Coronary artery (tissue), 2 donors: ENCODE data around the gene LTBP1.

Experiments used
- DNase-seq: peaks from one replicate; pipeline ENCODE4 v3.0.0-alpha.2; 2017; ENCODE audit warnings: low spot score
- H3K27ac ChIP-seq, 2 donors: fragments of 200-600 bp; sonication (generic); one replicate each; pipeline ENCODE4 v1.5.1; 2016 to 2019
- H3K4me3 ChIP-seq: fragments of 200-600 bp; sonication (generic); 2 replicates; pipeline ENCODE4 v1.5.1; 2016; ENCODE audit warnings: mild to moderate bottlenecking, moderate library complexity
- TF ChIP-seq, protein P1 (sequence below): fragments of 200-600 bp; sonication (generic); IDR thresholded peaks from one replicate; pipeline ENCODE4 v1.5.1; 2019; ENCODE audit warnings: antibody characterized with exemption

The LTBP1 gene

DNA sequence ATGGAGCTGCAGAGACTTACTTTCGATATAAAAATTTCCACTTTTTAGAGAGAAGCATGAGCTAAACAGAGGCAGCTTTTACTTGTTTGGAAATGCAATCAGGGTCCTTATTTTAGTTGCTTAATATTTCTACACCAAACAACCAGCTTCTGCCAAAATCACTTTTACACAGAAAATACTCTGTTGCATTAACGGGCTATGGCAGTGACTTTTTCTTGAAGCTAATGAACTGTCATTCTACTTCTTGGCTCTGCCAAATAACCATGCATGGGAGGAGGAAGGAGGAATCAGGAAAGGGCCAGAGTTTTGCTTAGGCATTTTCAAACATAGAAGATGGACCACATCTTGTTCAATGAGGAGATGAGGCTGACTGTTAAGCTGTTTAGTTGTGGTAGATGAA is 23.6 kb upstream of the LTBP1 start:
- H3K27ac ChIP-seq, result no peak overlapping the region
- TF ChIP-seq, protein P1, sequence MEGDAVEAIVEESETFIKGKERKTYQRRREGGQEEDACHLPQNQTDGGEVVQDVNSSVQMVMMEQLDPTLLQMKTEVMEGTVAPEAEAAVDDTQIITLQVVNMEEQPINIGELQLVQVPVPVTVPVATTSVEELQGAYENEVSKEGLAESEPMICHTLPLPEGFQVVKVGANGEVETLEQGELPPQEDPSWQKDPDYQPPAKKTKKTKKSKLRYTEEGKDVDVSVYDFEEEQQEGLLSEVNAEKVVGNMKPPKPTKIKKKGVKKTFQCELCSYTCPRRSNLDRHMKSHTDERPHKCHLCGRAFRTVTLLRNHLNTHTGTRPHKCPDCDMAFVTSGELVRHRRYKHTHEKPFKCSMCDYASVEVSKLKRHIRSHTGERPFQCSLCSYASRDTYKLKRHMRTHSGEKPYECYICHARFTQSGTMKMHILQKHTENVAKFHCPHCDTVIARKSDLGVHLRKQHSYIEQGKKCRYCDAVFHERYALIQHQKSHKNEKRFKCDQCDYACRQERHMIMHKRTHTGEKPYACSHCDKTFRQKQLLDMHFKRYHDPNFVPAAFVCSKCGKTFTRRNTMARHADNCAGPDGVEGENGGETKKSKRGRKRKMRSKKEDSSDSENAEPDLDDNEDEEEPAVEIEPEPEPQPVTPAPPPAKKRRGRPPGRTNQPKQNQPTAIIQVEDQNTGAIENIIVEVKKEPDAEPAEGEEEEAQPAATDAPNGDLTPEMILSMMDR, result no peak
- no peak overlapping the region for H3K4me3 ChIP-seq
- no peak for DNase-seq

DNA sequence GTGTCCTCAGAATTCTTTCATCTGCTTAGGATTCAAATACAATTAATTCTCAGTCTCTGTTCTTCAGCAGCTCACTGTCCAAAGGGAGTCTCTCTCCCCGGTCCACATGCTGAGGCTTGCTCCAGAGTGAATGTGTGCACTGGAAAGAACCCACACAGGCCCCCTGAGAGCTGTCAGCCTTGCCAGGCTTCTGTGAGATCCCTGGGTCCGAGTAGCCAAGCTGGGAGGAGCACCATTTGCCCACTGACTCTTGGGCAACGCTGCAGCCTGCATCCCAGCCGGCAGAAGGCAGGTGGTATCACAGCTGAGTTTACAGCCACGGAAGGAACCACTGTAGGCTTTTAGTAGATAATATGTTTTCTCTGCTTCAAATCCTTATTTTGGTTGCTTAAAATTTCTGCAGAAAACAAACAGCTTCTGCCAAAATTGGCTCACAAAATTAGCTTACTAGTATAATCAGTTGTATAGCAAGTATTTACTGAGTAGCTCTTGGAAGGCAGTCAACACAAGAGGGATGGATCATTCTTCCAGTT is 21.4 kb upstream of the LTBP1 start:
- Histone ChIP-seq H3K27ac (no peak overlapping the region), H3K4me3 (no peak overlapping the region)
- DNase-seq, result no peak
- TF ChIP-seq, protein P1, result no peak

DNA sequence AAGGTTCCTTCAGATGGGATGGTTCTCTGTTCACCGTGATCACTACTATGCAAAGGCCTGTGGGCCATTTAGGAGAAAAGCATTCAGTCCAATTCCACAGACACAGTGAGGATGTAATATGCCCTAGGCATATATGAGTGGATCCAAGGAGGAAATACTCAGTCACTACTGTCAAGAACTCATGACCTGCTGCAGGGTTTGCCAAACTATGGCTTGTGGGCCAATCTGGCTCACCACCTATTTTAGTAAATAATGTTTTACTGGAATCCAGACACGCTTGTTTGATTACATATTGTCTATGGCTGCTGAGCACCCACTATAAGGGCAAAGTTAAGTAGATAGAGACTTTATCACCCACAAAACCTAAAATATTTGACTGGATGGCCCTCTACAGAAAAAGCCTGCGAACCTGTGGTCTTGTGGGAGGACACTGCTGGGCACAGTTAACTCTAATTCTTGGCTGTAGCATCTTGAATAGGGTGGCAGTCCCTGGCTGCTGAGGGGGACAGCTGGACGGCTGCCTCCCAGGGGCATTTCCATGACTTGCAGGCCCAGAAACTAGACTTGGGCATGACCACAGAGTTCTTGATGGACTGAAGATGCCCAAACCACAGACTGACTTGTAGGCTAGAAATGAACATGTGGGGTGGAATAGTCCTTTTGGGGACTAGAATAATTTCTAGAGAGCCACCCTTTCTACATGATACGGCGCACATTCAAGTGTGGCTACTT is 20.6 kb upstream of the LTBP1 start:
- Histone ChIP-seq H3K4me3 (no peak overlapping the region), H3K27ac (no peak overlapping the region)
- TF ChIP-seq, protein P1, result no peak
- no peak for DNase-seq

DNA sequence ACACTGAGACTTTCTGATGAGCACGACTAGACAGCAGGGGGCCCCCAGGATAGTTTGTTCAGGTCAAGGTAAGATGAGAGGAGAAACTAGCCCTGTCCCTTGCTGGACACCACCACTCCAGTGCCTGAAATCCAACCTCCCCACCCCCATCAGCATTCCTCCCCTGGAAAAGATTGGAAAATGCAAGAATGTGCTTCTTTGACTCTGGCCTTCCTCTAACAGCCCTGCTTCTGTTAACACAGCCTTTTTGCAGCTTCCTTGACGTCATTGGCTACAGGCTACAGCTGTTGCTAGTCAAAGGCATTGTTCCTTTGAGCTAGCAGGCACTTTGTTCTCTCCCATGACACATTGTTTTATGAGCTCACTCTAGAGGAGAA is 20.1 kb upstream of the LTBP1 start:
- no peak overlapping the region for H3K27ac ChIP-seq
- DNase-seq, result no peak
- TF ChIP-seq, protein P1, result no peak

DNA sequence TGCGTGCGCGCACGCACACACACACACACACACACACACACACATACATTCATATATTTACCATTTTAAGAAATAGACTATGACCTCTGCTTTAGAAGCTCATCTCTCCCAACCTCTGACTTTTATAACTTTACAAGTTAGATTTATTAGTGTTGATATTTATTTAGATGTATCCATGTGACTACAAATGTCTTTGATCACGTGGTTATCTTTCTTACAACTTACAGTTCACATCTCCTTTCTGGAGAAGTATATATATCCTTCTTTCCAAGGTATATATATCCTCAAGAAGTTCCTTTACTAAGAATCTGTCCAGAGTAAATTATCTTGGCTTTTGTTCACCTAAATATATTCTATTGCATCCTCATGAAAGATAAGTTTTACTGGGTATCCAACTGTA is 16.3 kb upstream of the LTBP1 start:
- DNase-seq, result no peak
- TF ChIP-seq, protein P1, result no peak
- Histone ChIP-seq H3K27ac (no peak overlapping the region), H3K4me3 (no peak overlapping the region)

More for the DNA sequence above, 20.1 kb upstream of the LTBP1 start:
- no peak overlapping the region for H3K4me3 ChIP-seq

DNA sequence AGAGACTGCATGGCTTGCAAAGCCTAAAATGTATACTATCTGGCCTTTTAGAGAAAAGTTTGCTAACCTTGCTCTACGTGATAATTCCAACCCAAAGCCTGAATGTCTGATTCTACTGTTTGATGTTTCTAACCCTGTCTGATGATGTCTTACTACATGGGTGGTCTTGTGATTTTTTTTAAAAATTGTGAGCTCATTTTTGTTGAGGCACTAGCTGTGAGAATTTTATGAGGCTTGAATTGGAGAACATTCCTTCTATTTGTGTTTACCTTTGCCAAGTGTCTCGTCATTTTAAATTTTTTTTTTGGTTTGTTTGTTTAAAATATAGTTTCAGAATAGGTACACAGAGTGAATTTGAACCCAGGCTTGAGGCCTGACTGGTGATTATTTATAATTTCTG is 15.2 kb upstream of the LTBP1 start:
- TF ChIP-seq, protein P1, result no peak

More for the DNA sequence above, 15.2 kb upstream of the LTBP1 start:
- H3K27ac ChIP-seq, result no peak overlapping the region
- DNase-seq, result no peak
- no peak overlapping the region for H3K4me3 ChIP-seq
